A549 (cell line): ENCODE results near the gene TSN.

ENCODE experiments used
- CBX2 ChIP-seq: fragments of 200-600 bp; sonication (generic); IDR thresholded peaks from 2 replicates; pipeline ENCODE4 v1.6.1; 2016; ENCODE audit warnings: low read depth, mild to moderate bottlenecking, borderline replicate concordance
- CTCF ChIP-seq: fragments of >200 bp; sonication (Bioruptor Twin); formaldehyde crosslinking; IDR thresholded peaks from 3 replicates; pipeline ENCODE4 v1.5.1; 2016
- KDM1A ChIP-seq: fragments of 200-600 bp; sonication (generic); IDR thresholded peaks from 2 replicates; pipeline ENCODE4 v1.6.1; 2016; ENCODE audit warnings: low read depth, mild to moderate bottlenecking
- MAX ChIP-seq: IDR thresholded peaks from 2 replicates; pipeline ENCODE4 v1.6.1; 2012
- POLR2A ChIP-seq: IDR thresholded peaks from 2 replicates; pipeline ENCODE4 v1.6.1; 2012; ENCODE audit warnings: mild to moderate bottlenecking, low read length
- RFX5 ChIP-seq: fragments of 450-650 bp; IDR thresholded peaks from 2 replicates; pipeline ENCODE4 v1.7.1; 2014; ENCODE audit warnings: antibody characterized with exemption, mild to moderate bottlenecking, moderate library complexity
- SREBF2 ChIP-seq: fragments of 450-650 bp; IDR thresholded peaks from 2 replicates; pipeline ENCODE4 v1.6.1; 2014; ENCODE audit warnings: mild to moderate bottlenecking, moderate library complexity

DNA sequence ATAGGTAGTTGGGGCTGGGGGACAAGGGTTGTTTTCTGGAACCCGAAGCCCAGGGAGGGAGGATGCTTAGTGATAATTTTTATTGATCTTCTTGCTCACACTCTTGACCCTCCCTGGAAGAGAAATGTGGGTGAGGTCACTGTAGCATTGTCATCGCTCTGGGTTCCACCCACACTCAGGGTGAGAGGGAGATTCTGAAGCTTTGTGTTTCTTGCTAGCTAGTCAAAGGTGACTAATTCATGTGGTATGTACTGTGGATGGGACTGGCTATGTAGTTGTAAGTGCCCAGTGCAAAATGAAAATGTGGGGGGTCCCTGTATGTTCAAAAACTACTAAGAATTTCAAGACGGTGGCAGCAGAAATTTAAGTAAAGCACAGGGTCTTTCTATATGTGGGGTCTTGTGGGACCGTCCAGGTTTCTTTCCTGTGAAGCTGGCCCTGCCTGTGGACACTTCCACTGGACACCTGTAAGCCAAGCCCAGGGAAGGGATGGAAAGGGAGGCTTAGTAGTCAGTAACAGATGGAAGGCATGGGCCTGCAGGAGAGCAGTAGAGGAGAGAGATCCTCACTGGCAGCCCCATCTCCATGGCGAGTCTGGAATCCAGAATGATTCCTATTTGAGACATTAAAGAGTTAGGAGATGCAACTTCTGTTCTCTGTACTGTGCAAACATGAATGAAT is 35.0 kb downstream of the TSN start:
- TF ChIP-seq POLR2A (no peak), KDM1A (no peak), CTCF (no peak), RFX5 (no peak), SREBF2 (no peak), MAX (no peak), CBX2 (no peak)
